ENCODE data around the gene RNF126. TPM values are rescaled to one million over a fixed set of nuclear protein-coding genes. Genes with fewer than 3 reads are reported as not detected.
"Not testable (repeated sequence)": the region's sequence is repeated elsewhere in the genome, so short reads cannot be mapped to it uniquely, and the experiment has no call there.

The RNF126 gene
- total RNA-seq, 2 donors from 2014 or later = 54.6 to 74.7 TPM

GRCh38 chr19:629961-630714 is 32.9 kb downstream of the RNF126 start:
- Histone ChIP-seq H3K4me1 (peaks cover 11% of the 10 kb centered on the region), H3K27ac (no peak overlapping the region), H3K9me3 (no peaks in the 10 kb centered on the region), H3K9ac (ENCODE audit: low read depth in 2 of 2, low read length in 2 of 2) (no peak overlapping the region), H3K36me3 (peaks cover 2% of the 10 kb centered on the region), H3K27me3 (no peaks in the 10 kb centered on the region), H3K4me3 (no peak overlapping the region)
- intact Hi-C loops (cut with DNase I) = no loop called here
- TF ChIP-seq CTCF (IDR thresholded peaks at IDR 0.05) = no peak
- no peak for DNase-seq

DNA sequence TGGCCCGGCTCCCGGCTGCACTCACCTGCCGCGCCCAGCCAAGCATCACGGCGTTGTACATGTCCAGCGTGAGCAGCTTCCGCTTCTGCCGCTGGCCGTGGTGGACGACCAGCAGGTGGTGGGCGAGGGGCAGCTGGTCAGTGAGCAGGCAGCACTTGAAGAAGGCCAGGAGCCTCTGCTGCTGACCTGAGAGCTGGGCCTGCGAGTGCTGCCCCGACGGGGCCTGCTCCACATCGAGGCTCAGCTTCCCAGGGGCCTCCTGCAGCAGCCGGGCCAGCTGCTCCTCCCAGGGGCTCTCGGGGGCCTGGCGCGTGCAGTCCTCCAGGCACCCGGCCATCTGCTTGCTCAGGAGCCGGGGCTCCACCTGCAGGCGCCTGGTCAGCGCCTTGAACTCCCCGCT is 33.5 kb downstream of the RNF126 start:
- H3K27ac ChIP-seq; DNase-seq; H3K27me3 ChIP-seq; H3K4me3 ChIP-seq; H3K9ac ChIP-seq (ENCODE audit: low read depth in 2 of 2, low read length in 2 of 2); H3K36me3 ChIP-seq; H3K9me3 ChIP-seq; intact Hi-C loops (cut with DNase I): not testable (repeated sequence)
- peaks cover 11% of the 10 kb centered on the region for H3K4me1 ChIP-seq

GRCh38 chr19:628168-628567 is 34.8 kb downstream of the RNF126 start:
- H3K9ac ChIP-seq (ENCODE audit: low read depth in 2 of 2, low read length in 2 of 2) = no peak overlapping the region
- TF ChIP-seq CTCF (IDR thresholded peaks at IDR 0.05) = no peak
- H3K4me3 ChIP-seq = no peak overlapping the region
- no peaks in the 10 kb centered on the region for H3K27me3 ChIP-seq
- no peaks in the 10 kb centered on the region for H3K9me3 ChIP-seq
- no peak for DNase-seq
- peaks cover 11% of the 10 kb centered on the region for H3K4me1 ChIP-seq
- no peak overlapping the region for H3K27ac ChIP-seq
- intact Hi-C loops (cut with DNase I) = no loop called here
- peaks cover 8% of the 10 kb centered on the region for H3K36me3 ChIP-seq

GRCh38 chr19:626566-626965 is 36.4 kb downstream of the RNF126 start:
- H3K9ac ChIP-seq (ENCODE audit: low read depth in 2 of 2, low read length in 2 of 2); intact Hi-C loops (cut with DNase I); DNase-seq; H3K4me3 ChIP-seq; H3K9me3 ChIP-seq; H3K4me1 ChIP-seq; H3K27ac ChIP-seq; H3K27me3 ChIP-seq; H3K36me3 ChIP-seq: not testable (repeated sequence)

DNA sequence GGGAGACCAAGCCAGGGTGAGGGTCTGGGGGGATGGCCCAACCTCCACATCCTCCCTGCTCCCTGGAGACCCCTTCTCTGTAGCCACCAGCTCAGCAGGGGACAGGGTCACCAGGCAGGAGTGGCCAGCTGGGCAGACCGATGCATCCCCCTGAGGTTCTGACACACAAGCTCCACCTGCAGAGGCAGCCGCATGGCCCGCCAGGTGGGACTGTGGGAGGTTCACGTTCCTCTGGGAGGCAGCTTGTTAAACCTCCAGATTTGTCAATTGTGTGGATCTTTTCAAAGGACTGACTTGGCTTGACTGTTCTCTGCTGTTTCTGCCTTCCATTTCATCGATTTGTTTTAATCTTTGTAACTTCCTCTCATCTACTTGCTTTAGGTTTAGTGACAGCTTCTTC is 37.8 kb downstream of the RNF126 start:
- no peak overlapping the region for H3K27ac ChIP-seq
- H3K9ac ChIP-seq (ENCODE audit: low read depth in 2 of 2, low read length in 2 of 2) = no peak overlapping the region
- H3K9me3 ChIP-seq = no peaks in the 10 kb centered on the region
- no peak overlapping the region for H3K4me3 ChIP-seq
- DNase-seq = no peak
- H3K36me3 ChIP-seq = peaks cover 9% of the 10 kb centered on the region
- TF ChIP-seq CTCF (IDR thresholded peaks at IDR 0.05) = no peak
- H3K4me1 ChIP-seq = no peaks in the 10 kb centered on the region
- H3K27me3 ChIP-seq = no peaks in the 10 kb centered on the region
- intact Hi-C loops (cut with DNase I) = no loop called here

DNA sequence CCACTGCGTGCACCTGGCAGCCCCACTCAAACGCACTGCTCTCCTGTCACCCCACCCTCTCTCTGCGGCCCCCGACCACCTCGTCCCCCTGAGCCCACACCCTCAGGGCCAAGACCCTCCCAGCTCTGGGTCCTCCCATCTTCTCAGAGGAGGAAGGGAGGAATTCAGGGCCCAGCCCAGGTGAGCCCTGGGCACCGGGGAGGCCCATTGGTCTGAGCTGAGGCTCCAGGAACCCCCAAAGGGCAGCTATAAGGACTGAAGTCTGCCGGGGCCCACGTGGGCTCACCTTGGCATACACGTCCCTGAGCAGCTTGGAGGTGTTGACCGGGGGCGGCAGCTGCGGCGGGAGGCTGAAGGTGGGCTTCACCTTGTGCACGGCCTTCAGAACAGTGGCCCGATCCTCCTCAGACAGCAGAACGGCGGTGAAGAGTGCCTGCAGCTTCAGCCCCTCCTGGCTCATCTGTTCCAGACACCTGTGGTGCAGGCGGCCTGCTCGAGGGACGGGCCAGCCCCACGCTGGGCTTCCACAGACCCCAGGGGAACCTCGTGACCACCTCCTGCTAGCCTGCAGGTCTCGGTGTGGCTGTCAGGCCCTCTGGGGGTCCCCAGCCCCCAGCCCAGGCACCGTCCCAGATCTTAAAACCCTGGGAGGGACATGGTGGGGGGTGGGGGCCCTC is 38.4 kb downstream of the RNF126 start:
- intact Hi-C loops (cut with DNase I) = no loop called here
- Histone ChIP-seq H3K4me1 (no peaks in the 10 kb centered on the region), H3K27me3 (no peaks in the 10 kb centered on the region), H3K4me3 (no peak overlapping the region), H3K36me3 (peaks cover 13% of the 10 kb centered on the region), H3K9me3 (no peaks in the 10 kb centered on the region), H3K27ac (no peak overlapping the region), H3K9ac (ENCODE audit: low read depth in 2 of 2, low read length in 2 of 2) (no peak overlapping the region)
- no peak for TF ChIP-seq CTCF (IDR thresholded peaks at IDR 0.05)
- DNase-seq = no peak
